GM18520 (cell line): ENCODE results near the gene LMO7.
A peak's percentile ranks its signal among the peaks of the same experiment; 100 is the strongest.

ENCODE experiments used
- ATAC-seq: cut with Tn5 transposase; IDR thresholded peaks from one replicate; pipeline ENCODE4 v1.9.1; 2021; ENCODE audit not compliant: unreplicated experiment

The LMO7 gene

DNA sequence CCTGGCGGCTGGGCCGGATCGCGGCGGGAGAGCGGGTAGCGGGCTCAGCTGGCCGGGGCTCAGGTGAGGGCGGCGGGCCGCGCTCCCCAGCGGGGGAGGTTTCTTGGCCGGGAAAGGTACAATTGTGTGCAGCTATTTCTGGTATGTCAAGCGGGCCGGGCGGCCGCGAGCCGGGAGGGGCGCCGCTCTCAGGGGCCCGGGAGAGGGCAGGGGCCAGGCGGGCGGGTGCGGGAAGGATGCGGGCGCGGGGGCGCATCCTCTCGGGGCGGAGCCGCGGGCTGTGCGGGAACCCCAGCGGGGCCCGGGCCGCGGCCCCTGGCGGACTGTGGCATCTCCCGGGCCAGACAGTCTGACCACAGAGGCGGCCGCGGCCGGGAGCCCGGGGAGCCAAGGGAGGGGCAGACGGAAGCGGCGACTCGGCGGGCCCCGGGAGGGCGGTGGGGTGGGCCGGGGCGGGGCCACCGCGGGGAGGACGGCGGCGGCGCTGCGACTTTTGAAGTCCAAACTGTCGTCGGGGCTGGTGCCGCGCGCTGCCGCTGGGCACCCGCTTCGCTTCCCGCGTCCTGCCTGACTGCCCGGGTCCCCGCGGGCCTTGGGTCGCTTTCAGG lies at the start of gene LMO7:
LMO7 (plus strand) TSS at position 503 of the 608 bp plus-strand sequence. CDS start 328 bp downstream, outside the sequence.
- ATAC-seq = peak; percentile 51

GRCh38 chr13:75587679-75588078 lies 48.5 kb upstream of the LMO7 start:
- ATAC-seq = no peak

GRCh38 chr13:75596657-75597182 lies 39.4 kb upstream of the LMO7 start:
- no peak for ATAC-seq

DNA sequence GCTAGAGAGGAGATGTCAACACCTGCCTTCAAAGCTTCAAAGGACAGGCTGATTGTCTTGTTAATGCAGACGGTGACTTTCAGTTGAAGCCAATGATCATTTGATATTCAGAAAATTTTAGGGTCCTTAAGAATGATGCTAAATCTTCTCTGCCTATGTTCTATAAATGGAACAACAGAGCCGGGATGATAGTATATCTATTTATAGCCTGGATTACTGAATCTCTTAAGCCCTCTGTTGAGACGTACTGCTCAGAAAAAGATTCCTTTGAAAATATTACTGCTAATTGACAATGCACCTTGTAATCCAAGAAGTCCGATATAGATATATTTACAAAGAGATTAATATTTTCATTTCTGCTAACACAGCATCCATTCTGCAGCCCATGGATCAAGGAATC lies 35.8 kb upstream of the LMO7 start:
- ATAC-seq = no peak

GRCh38 chr13:75603038-75603437 lies 33.1 kb upstream of the LMO7 start:
- no peak for ATAC-seq

DNA sequence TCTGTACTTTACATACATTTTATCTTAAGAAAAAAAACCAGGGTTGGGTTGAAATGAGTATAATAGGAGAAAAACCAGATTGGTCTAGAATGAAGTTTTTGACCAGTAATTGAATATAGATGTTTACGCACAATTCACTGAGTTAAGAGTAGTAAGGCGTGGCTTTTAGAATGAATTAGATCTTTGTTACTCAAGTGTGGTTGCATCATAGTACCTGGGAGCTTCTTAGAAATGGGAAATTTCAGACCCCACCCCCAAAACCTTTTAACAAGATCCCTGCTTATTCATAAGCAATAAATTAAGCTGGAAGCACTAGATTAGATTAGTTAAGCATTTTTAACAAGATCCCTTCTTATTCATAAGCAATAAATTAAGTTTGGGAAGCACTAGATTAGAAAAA lies 28.7 kb upstream of the LMO7 start:
- ATAC-seq = no peak

DNA sequence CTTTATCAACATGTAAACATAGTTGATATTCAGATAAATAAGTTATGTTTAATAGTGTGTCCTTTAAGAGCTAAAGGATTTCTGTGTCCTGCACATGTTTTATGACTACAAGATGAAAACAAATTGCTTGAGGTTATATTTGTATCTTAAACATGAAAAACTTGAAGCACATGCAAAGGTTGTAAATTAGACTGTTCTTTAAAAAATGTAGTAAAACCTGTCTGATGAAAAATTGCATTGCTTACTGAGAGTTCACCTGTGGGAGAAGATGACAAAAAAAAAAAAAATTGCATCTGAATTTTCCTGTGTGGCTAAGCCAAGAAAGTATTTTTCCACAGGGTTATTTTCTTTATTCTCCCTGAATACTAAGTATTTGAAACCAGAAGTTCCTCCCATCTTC lies 25.7 kb upstream of the LMO7 start:
- ATAC-seq = no peak

DNA sequence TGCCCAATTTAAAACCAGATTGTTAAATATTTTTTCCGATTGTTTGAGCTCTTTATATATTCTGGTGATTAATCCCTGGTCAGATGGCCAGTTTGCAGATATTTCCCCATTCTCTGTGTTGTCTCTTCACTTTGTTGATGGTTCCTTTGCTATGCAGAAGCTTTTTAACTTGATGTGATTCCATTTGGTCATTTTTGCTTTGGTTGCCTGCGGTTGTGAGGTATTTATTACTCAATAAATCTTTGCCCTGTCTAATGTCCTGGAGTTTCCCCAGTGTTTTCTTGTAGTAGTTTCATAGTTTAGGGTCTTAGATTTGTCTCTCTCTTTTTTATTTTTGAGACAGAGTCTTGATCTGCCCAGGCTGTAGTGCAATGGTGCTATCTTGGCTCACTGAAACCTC lies 23.8 kb upstream of the LMO7 start:
- ATAC-seq = no peak

GRCh38 chr13:75617230-75617629 lies 18.9 kb upstream of the LMO7 start:
- no peak for ATAC-seq

GRCh38 chr13:75618308-75618707 lies 17.8 kb upstream of the LMO7 start:
- no peak for ATAC-seq

DNA sequence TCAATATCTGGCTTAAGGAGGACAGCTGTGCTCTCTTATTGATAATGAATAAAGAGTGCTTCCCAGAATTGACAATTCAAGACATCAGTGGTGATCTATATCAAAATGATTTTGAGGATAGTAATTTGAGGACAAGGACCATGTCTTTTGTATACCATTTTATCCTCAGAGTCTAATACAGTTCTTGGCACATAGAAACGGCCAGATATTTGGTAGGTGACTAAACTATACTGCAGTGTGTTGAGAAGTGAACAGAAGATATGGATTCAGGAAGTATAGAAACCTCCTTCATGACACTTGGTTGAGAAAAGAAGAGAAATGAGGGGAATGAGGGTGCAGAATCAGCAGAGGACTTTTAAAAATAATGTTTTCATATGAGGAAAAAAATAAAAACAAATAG lies 16.1 kb upstream of the LMO7 start:
- no peak for ATAC-seq

- ATAC-seq = no peak
These were observed 15.0 kb upstream of the LMO7 start for GRCh38 chr13:75621147-75621546.

DNA sequence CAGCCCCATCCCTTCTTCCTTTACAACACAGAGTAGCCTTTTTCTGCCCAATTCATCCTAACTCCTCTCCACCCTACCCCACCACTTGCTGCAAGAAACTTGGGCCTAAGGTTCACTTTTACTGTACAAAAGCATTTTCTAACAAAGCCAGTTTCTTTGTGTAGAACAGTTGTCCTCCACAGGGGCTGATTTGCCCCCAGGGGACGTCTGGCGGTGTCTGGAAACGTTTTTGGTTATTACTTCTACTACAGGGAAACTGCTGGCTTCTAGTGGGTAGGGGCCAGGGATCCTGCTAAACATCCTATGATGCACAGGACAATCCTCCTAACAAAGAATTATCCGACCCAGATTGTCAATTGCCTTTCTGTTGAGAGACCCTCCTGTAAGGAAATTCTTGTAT lies 7.3 kb upstream of the LMO7 start:
- no peak for ATAC-seq

DNA sequence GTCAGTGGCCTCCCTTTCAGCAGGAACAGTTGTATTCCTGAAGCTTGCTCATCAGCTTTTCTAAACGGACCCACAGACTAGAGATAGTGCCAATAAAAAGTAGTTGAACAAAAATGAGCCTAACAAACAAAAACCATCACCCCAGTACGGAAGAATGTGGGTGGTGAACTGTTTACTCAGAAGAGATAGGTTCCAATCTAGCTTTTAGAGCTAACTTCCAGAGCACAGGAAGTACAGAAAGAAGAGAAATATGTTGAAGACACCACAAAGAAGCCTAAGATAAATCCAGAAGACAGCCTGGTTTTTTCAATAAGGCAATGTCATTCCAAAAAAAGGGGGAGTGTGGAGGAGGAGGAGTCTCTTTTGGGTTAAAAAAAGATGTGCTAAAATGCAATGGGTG lies 2.8 kb upstream of the LMO7 start:
- ATAC-seq = no peak

GRCh38 chr13:75635101-75635827 lies 866 bp upstream of the LMO7 start:
- no peak for ATAC-seq

DNA sequence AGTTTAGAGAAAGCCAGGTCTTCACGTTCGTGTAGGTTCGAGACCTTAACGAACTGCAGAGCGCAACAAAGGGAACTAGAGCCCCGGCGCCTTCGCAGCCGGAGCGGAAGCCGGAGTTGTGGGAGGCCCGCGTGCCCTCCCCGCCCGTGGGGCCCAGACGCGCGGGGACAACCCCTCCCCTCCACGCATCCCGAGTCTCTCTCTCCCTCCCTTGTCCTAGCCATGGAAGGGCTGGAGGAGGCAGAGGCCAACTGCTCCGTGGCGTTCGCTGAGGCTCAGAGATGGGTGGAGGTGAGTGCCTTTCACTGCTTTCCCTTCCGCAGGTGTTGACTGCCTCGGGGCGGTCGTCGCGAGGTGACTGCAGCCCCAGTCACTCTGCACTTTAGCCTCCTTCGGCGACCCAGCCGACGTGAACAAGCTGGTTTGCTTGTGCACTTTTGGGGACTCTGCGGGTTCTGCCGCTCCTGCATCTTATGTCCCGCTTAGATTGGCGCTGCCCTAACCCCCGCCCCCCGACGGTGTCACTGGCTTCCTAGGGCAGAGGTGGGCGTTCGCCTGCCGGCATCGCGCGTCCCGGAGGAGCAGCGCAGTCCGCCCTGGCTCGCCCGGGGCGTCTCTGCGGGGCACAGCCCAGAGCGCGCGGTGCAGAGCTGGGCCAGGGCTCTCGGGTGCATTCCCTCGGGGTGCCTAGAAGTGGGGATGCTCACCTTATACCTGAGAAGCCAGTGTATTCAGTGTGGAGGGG lies 478 bp downstream of the LMO7 start:
- peak; percentile 33 for ATAC-seq

GRCh38 chr13:75637181-75637750 lies 1.1 kb downstream of the LMO7 start:
- ATAC-seq = no peak

DNA sequence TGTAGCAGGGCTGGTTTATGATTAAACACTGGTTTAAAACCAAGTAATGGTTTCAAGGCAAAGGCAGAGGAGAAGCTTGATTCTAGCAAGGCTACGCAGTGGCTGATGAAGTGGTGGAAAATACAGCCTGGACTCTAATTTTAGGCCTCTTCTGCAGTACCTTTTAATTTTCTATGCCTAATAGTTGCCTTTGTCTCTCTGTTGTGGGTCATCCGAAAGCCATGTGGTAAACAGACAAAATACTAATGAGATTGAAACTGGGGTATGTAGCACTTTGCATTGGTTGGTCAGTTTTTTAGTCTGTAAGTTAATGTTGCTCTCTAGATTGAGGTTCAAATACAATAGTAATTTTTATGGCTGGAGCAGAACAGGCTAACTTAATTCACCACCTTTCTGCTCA lies 3.3 kb downstream of the LMO7 start:
- no peak for ATAC-seq

DNA sequence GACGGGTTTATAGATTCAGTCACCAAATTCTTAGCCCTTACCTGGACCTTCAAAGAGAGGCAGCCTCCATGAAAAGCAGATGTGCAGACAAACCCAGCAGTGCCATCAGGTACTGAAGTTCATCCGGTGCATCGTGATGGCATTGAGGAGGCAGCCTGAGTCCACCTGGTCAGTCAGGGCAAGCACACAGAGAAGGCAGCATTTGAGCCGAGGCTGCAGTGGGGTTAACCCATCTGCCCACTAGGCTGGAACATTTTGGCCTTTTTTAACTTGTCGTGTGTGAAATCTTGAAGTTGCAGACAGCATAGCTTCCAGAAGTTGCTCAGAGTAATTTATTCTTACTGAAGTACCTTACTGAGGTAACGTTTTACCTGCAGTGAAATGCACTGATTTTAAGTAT lies 4.9 kb downstream of the LMO7 start:
- no peak for ATAC-seq

DNA sequence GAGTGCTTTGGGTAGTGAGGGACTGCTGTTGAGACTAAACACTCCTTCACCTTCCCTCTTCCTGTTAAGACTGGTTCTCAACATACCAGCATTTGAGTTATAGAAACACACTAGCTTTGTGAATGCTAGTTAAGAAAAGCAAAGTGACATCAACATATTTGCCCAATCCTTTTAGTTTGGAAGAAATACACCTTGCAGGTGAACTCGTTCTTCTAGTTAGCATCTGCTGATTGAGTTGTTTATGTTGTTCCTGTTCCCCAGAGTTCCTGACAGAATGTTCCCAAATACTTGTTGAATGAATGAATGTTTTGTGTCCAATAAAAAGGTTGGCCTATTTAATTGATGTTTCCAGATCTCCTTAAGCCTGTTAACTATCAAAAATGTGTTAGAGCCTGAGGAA lies 7.1 kb downstream of the LMO7 start:
- ATAC-seq = no peak

DNA sequence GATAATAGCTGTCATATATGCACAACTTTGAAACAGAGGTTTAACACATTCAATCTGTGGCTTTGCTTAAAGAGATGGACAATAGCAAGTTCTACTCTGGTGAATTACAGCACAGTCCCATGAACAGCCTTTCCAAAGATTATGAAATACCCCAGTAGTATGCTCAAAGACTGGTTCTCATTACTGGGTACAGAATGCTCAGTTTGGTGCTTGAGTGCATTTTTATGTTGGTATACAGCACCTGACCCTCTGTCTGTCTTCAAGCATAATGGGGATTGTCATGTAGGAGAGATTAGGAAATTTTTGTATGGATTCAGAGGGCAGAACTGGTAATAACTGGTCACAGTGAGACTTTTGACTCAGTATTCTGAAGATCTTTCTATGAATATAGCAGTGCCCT lies 7.6 kb downstream of the LMO7 start:
- ATAC-seq = no peak

GRCh38 chr13:75645141-75645540 lies 9.0 kb downstream of the LMO7 start:
- ATAC-seq = no peak
